Measurements from ENCODE around the gene WNT2B. TPM values are rescaled to one million over a fixed set of nuclear protein-coding genes. Genes with fewer than 3 reads are reported as not detected.
"Not testable (repeated sequence)": the region's sequence is repeated elsewhere in the genome, so short reads cannot be mapped to it uniquely, and the experiment has no call there.

The WNT2B gene
- total and polyA plus RNA-seq, 2 of the 8 experiments (the other 6 are each of a cell fraction or from before 2014, with no cell fraction given), result 0.33 to 2.0 TPM

DNA sequence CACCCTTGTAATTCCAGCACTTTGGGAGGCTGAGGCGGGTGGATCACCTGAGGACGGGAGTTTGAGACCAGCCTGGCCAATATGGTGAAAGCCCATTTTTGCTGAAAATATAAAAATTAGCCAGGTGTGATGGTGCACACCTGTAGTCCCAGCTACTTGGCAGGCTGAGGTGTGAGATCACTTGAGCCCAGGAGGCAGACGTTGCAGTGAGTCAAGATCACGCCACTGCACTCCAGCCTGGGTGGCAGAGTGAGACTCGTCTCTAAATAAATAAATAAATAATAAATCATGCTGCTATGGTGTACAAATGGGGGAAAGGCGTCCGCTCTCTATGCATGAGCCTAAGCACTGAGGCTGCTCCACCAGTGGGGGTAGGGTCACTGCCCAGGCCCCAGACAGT lies 38.4 kb upstream of the WNT2B start:
- H4K8ac ChIP-seq (ENCODE audit: extremely low read depth, insufficient read depth, low read length); H3K79me2 ChIP-seq (ENCODE audit: control insufficient read depth in 1 of 2, insufficient read depth in 2 of 2, low read length in 2 of 2); H2AK5ac ChIP-seq (ENCODE audit: low read depth, low read length); H3K23me2 ChIP-seq (ENCODE audit: low read depth, low read length); DNase-seq (ENCODE audit: low read depth in 1 of 2, low spot score in 2 of 2); H2BK15ac ChIP-seq (ENCODE audit: low read length); FAIRE-seq; H3K36me3 ChIP-seq (ENCODE audit: control insufficient read depth in 2 of 4, insufficient read depth in 4 of 4, low read length in 3 of 4); H3K18ac ChIP-seq (ENCODE audit: extremely low read depth, low read length); POLR2A ChIA-PET (ENCODE audit: partially characterized antibody); H3K27ac ChIP-seq (ENCODE audit: low read depth, low read length); H3K56ac ChIP-seq (replicated peaks; ENCODE audit: insufficient read length, low read depth, low read length); H3K4ac ChIP-seq (replicated peaks; ENCODE audit: insufficient read length, low read depth, low read length); H3K23ac ChIP-seq (ENCODE audit: insufficient read length); H3K79me1 ChIP-seq (ENCODE audit: low read depth, low read length); H3K9me3 ChIP-seq (ENCODE audit: insufficient read depth in 2 of 2, low read depth in 1 of 2, low read length in 1 of 2); H2AFZ ChIP-seq (ENCODE audit: low read length); H3K14ac ChIP-seq (ENCODE audit: insufficient read length); H2BK12ac ChIP-seq (ENCODE audit: low read depth, low read length); H3K4me2 ChIP-seq (ENCODE audit: insufficient read depth in 1 of 2, low read depth in 2 of 2, low read length in 2 of 2); H4K91ac ChIP-seq (replicated peaks; ENCODE audit: insufficient read length, low read length); H2BK20ac ChIP-seq (ENCODE audit: low read length); H3K27me3 ChIP-seq (replicated peaks in 1 of 4; ENCODE audit: control insufficient read depth in 3 of 4, extremely low read depth in 1 of 4, insufficient read depth in 3 of 4, low read length in 3 of 4); H3K4me1 ChIP-seq (replicated peaks in 1 of 4; ENCODE audit: control insufficient read depth in 3 of 4, insufficient read depth in 4 of 4, low read length in 3 of 4); H2BK5ac ChIP-seq (ENCODE audit: low read depth, low read length); H2BK120ac ChIP-seq (replicated peaks; ENCODE audit: low read depth, low read length); H3K4me3 ChIP-seq (ENCODE audit: extremely low read depth in 1 of 4, insufficient read depth in 2 of 4, low read depth in 3 of 4, low read length in 4 of 4); H4K5ac ChIP-seq (ENCODE audit: insufficient read length, low read depth, low read length); H4K20me1 ChIP-seq (replicated peaks in 1 of 2; ENCODE audit: control insufficient read depth in 1 of 2, insufficient read depth in 2 of 2, low read length in 2 of 2); H3K9ac ChIP-seq (replicated peaks in 1 of 4; ENCODE audit: extremely low read depth in 1 of 4, low read depth in 3 of 4, low read length in 3 of 4): not testable (repeated sequence)
- 81% methylated on average over 7 of the region's 7 CpGs; no CpG with 5 or more reads in 1 of the 2 experiments for WGBS, 2 experiments (ENCODE audit: extremely low coverage in 1 of 2, insufficient coverage in 1 of 2, insufficient read length in 1 of 2, insufficient replicate concordance in 2 of 2, low coverage in 1 of 2, low lambda C conversion rate in 2 of 2, missing lambda C conversion rate in 1 of 2)
- CTCF ChIA-PET (ENCODE audit: partially characterized antibody), result interaction anchor here (1.1 to 1.9 kb wide), 2 partner anchors 79 to 81 kb away, joined by 3 to 10 read pairs; no protein-coding TSS in a partner anchor
